Measurements from ENCODE around the gene PPIL1.

GRCh38 chr6:36833182-36833789 is 41.3 kb downstream of the PPIL1 start:
- no peak for TF ChIP-seq CTCF (IDR thresholded peaks at IDR 0.05)
- TF ChIP-seq POLR2A (IDR thresholded peaks at IDR 0.05), result no peak

Measured in Peyer's patch (tissue), 4 donors.